Measurements from ENCODE around the gene EDAR. TPM values are rescaled to one million over a fixed set of nuclear protein-coding genes. Genes with fewer than 3 reads are reported as not detected.

The EDAR gene
- total RNA-seq, 1 experiment from 2014 or later, result 0.15 TPM

DNA sequence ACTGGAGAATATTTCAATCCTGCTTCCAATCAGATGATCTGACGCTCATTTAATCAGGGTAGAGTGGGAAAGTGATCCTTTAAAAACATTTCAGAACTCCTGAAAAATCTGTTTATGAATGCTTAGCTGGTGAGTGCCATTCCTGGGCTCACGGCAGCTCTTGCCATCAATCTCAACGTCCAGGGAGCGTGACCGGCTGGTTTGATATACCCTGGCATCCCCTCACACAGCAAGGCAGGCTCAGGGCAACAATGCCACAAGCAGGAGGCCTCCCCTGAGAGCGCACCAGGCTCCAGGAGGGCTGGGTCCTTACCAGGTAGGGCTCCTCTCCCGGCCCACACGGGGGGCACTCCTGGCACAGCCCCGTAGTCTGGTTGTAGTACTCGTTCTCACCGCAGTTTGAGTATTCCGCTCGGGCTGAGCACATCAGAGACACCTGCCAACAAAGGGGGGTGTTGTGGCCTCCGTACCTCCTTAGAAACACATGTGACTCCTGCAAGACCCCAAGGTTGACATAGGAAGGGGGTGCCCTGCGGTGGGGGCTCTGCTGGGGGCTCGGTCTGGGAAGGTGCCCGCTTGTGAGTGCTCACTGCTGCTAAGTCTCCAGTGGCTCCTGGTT lies 59.1 kb downstream of the EDAR start:
- ChIA-PET CTCF (interaction anchor here (1.5 kb wide), 1 partner anchor 15 kb away, joined by 3 read pairs; no protein-coding TSS in a partner anchor), RAD21 (ENCODE audit: low non-redundant PET in 1 of 2, low total read pairs in 2 of 2, uncharacterized antibody in 2 of 2, unreplicated experiment in 2 of 2) (no interaction called here), POLR2A (no interaction called here)
- H2AFZ ChIP-seq (ENCODE audit: low read depth, low read length, poor library complexity, severe bottlenecking), result no peak overlapping the region
- no peaks in the 10 kb centered on the region for H3K79me2 ChIP-seq (ENCODE audit: insufficient read depth, low read length)
- no peaks in the 10 kb centered on the region for H3K9me2 ChIP-seq (ENCODE audit: insufficient read depth)
- no peaks in the 10 kb centered on the region for H4K20me1 ChIP-seq (ENCODE audit: insufficient read depth)
- H3K9me3 ChIP-seq (ENCODE audit: control insufficient read depth in 1 of 2, insufficient read depth in 1 of 2, low read depth in 1 of 2, low read length in 2 of 2), result no peaks in the 10 kb centered on the region
- DNase-seq (ENCODE audit: low read depth, low spot score) (no peak), ATAC-seq (no peak)
- no peak overlapping the region for H3K4me3 ChIP-seq (replicated peaks in 1 of 2; ENCODE audit: low read depth in 1 of 2, low read length in 2 of 2)
- no peaks in the 10 kb centered on the region for H3K4me1 ChIP-seq (ENCODE audit: control insufficient read depth in 1 of 2, insufficient read depth in 2 of 2, low read length in 2 of 2)
- no peak overlapping the region for H3K4me2 ChIP-seq (ENCODE audit: low read length)
- no peak overlapping the region for H3K9ac ChIP-seq (ENCODE audit: low read length)
- BruUV-seq (replicated peaks), result no TSS peak
- H3K36me3 ChIP-seq (ENCODE audit: control insufficient read depth in 1 of 2, insufficient read depth in 2 of 2, low read length in 2 of 2), result no peaks in the 10 kb centered on the region
- intact Hi-C loops (cut with micrococcal nuclease), result loop anchor here (2.0 kb wide), 1 partner anchor 75 kb away; no protein-coding TSS in a partner anchor
- H3K27me3 ChIP-seq (ENCODE audit: insufficient read depth, low read length), result no peaks in the 10 kb centered on the region
- H3K27ac ChIP-seq (ENCODE audit: low read depth, low read length), result no peak overlapping the region
- TF ChIP-seq EZH2phosphoT487 (IDR thresholded peaks at IDR 0.05; ENCODE audit: borderline replicate concordance), result no peak
- no peak for TF ChIP-seq EGR1 (IDR thresholded peaks at IDR 0.05; ENCODE audit: low read depth)
- TF ChIP-seq CEBPB (IDR thresholded peaks at IDR 0.05; ENCODE audit: low read depth), result no peak
- no peak for TF ChIP-seq ZNF274 (IDR thresholded peaks at IDR 0.05; ENCODE audit: low read depth, low read length)
- no peak for TF ChIP-seq POLR2AphosphoS5 (IDR thresholded peaks at IDR 0.05; ENCODE audit: low read depth, low read length)
- TF ChIP-seq SP1 (IDR thresholded peaks at IDR 0.05; ENCODE audit: low read depth), result no peak
- no peak for TF ChIP-seq JUND (IDR thresholded peaks at IDR 0.05)
- TF ChIP-seq, protein P1, sequence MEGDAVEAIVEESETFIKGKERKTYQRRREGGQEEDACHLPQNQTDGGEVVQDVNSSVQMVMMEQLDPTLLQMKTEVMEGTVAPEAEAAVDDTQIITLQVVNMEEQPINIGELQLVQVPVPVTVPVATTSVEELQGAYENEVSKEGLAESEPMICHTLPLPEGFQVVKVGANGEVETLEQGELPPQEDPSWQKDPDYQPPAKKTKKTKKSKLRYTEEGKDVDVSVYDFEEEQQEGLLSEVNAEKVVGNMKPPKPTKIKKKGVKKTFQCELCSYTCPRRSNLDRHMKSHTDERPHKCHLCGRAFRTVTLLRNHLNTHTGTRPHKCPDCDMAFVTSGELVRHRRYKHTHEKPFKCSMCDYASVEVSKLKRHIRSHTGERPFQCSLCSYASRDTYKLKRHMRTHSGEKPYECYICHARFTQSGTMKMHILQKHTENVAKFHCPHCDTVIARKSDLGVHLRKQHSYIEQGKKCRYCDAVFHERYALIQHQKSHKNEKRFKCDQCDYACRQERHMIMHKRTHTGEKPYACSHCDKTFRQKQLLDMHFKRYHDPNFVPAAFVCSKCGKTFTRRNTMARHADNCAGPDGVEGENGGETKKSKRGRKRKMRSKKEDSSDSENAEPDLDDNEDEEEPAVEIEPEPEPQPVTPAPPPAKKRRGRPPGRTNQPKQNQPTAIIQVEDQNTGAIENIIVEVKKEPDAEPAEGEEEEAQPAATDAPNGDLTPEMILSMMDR (IDR thresholded peaks at IDR 0.05 in 2 of 3, conservative IDR thresholded peaks at IDR 0.05 in 1 of 3; ENCODE audit: borderline replicate concordance in 1 of 3, insufficient read depth in 1 of 3, low read depth in 2 of 3, low read length in 2 of 3), result no peak
- no peak for TF ChIP-seq SIN3A (IDR thresholded peaks at IDR 0.05; ENCODE audit: low read depth)
- TF ChIP-seq, protein P2, sequence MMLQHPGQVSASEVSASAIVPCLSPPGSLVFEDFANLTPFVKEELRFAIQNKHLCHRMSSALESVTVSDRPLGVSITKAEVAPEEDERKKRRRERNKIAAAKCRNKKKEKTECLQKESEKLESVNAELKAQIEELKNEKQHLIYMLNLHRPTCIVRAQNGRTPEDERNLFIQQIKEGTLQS (IDR thresholded peaks at IDR 0.05), result no peak
- TF ChIP-seq CBX3 (IDR thresholded peaks at IDR 0.05; ENCODE audit: low read depth), result no peak
